Colonic mucosa (tissue), 4 donors: ENCODE measurements around the gene MARCHF10. TPM values are rescaled to one million over a fixed set of nuclear protein-coding genes. Genes with fewer than 3 reads are reported as not detected.
A peak's percentile ranks its signal among the peaks of the same experiment; 100 is the strongest.

Experiments used
- DNase-seq: peaks from one replicate; pipeline ENCODE4 v3.0.0-alpha.2; 2020
- H3K27ac ChIP-seq: fragments of 200-600 bp; one replicate; pipeline ENCODE4 v1.8.0; 2021
- H3K27me3 ChIP-seq: fragments of 200-600 bp; one replicate; pipeline ENCODE4 v1.8.0; 2021
- H3K36me3 ChIP-seq: fragments of 200-600 bp; one replicate; pipeline ENCODE4 v1.8.0; 2021
- H3K4me1 ChIP-seq: fragments of 200-600 bp; one replicate; pipeline ENCODE4 v1.8.0; 2021; ENCODE audit warnings: mild to moderate bottlenecking
- H3K4me3 ChIP-seq: fragments of 200-600 bp; one replicate; pipeline ENCODE4 v1.8.0; 2021
- H3K9ac ChIP-seq, 2 donors: one replicate each; pipeline ENCODE4 v1.7.0; 2013; ENCODE audit warnings: control low read depth in 2 of 2, low read depth in 2 of 2, low read length in 2 of 2
- H3K9me3 ChIP-seq: fragments of 200-600 bp; one replicate; pipeline ENCODE4 v1.8.0; 2021
- CTCF ChIP-seq: fragments of 200-600 bp; IDR thresholded peaks from one replicate; pipeline ENCODE4 v1.8.0; 2022; ENCODE audit warnings: antibody characterized with exemption, mild to moderate bottlenecking
- intact Hi-C: fragments of 100-400 bp; cut with DNase I; formaldehyde crosslinking; loops from one replicate; pipeline ENCODE4 v1.14.1; 2022
- total RNA-seq, 2 donors: library from RNA; stranded (reverse); fragmentation: NEBNext Ultra II Directional in 1 of 2; extraction: Animal tissue kit (Norgen Biotek cat#: 25700) in 1 of 2; gene quantifications; one replicate each; pipeline ENCODE4 v1.2.1, GENCODE V29; 2021
- donor health status: healthy.
- donor health status: DM: no; HTN: no; CAD: no.
- donor health status: DM: no; HTN: no; CAD: no.

The MARCHF10 gene
- total RNA-seq, 2 donors from 2014 or later = not detected

- TF ChIP-seq CTCF = no peak
- H3K27me3 ChIP-seq = no peaks in the 10 kb centered on the region
- H3K4me1 ChIP-seq = peaks cover 1% of the 10 kb centered on the region
- H3K9ac ChIP-seq = no peak overlapping the region
- H3K36me3 ChIP-seq = no peaks in the 10 kb centered on the region
- intact Hi-C loops = no loop called here
- H3K4me3 ChIP-seq = no peak overlapping the region
- no peaks in the 10 kb centered on the region for H3K9me3 ChIP-seq
- no peak for DNase-seq
- no peak overlapping the region for H3K27ac ChIP-seq
Observed at GRCh38 chr17:62708587-62708986, 99.5 kb downstream of the MARCHF10 start.

DNA sequence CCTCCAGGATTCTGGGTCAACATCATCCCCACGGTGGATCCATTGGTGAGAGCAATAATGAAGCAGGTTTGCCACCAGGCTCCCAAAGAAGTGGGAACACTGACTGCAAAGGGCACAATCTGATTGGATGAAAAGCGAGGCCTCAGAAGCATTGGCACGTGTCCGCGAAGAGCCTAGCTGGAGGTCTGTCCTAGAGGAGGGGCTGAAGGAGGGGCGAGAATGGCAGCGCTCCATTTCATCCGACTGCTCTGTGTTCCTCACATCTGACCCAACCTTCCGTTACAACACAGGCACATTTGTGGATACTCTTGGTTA lies 100.7 kb downstream of the MARCHF10 start:
- peaks cover 4% of the 10 kb centered on the region for H3K4me1 ChIP-seq
- no peak for TF ChIP-seq CTCF
- intact Hi-C loops = no loop called here
- no peak overlapping the region for H3K27ac ChIP-seq
- H3K36me3 ChIP-seq = no peaks in the 10 kb centered on the region
- H3K9me3 ChIP-seq = no peaks in the 10 kb centered on the region
- H3K27me3 ChIP-seq = no peaks in the 10 kb centered on the region
- no peak overlapping the region for H3K4me3 ChIP-seq
- no peak overlapping the region for H3K9ac ChIP-seq
- no peak for DNase-seq

- H3K9me3 ChIP-seq = no peaks in the 10 kb centered on the region
- H3K4me1 ChIP-seq = peaks cover 4% of the 10 kb centered on the region
- no peak overlapping the region for H3K27ac ChIP-seq
- no peak overlapping the region for H3K9ac ChIP-seq
- H3K4me3 ChIP-seq = no peak overlapping the region
- no peak for DNase-seq
- H3K36me3 ChIP-seq = no peaks in the 10 kb centered on the region
- intact Hi-C loops = no loop called here
- H3K27me3 ChIP-seq = no peaks in the 10 kb centered on the region
- no peak for TF ChIP-seq CTCF
Observed at GRCh38 chr17:62706598-62707424, 101.3 kb downstream of the MARCHF10 start.

GRCh38 chr17:62705778-62706597 lies 102.1 kb downstream of the MARCHF10 start:
- no peak overlapping the region for H3K4me3 ChIP-seq

More at GRCh38 chr17:62705778-62706597, 102.1 kb downstream of the MARCHF10 start:
- no peaks in the 10 kb centered on the region for H3K27me3 ChIP-seq
- no peak for TF ChIP-seq CTCF
- H3K9ac ChIP-seq = peak overlapping the region in 1 of 2 donors; percentile 7
- H3K27ac ChIP-seq = no peak overlapping the region
- no peaks in the 10 kb centered on the region for H3K36me3 ChIP-seq
- intact Hi-C loops = no loop called here
- peaks cover 4% of the 10 kb centered on the region for H3K4me1 ChIP-seq
- H3K9me3 ChIP-seq = no peaks in the 10 kb centered on the region
- DNase-seq = no peak
